CD8-positive, alpha-beta memory T cell (primary cell): ENCODE results near the gene GRM8. TPM values are rescaled to one million over a fixed set of nuclear protein-coding genes. Genes with fewer than 3 reads are reported as not detected.

Experiments used
- CTCF ChIA-PET: fragments of 350-600 bp; sonication (Branson Sonifier 250); formaldehyde crosslinking; loops from one replicate; lab custom pipeline; 2021; ENCODE audit warnings: antibody characterized with exemption; lab: Charles Lee
- POLR2A ChIA-PET: fragments of 350-600 bp; sonication (Branson Sonifier 250); formaldehyde crosslinking; loops from one replicate; lab custom pipeline; 2021; ENCODE audit warnings: antibody characterized with exemption; lab: Charles Lee
- DNase-seq, 5 donors: peaks; one replicate each; pipeline versions ENCODE4 v3.0.0 to v3.0.0-alpha.2; 2020 to 2022; ENCODE audit warnings: mixed read lengths in 1 of 5
- H3K27ac ChIP-seq: one replicate; pipeline ENCODE4 v1.7.0; 2013; ENCODE audit warnings: low read depth, mild to moderate bottlenecking, low read length, moderate library complexity
- H3K27me3 ChIP-seq: 2 replicates; pipeline ENCODE4 v1.7.0; 2013; ENCODE audit warnings: low read length, mild to moderate bottlenecking; ENCODE audit not compliant: insufficient read depth, poor library complexity, severe bottlenecking
- H3K36me3 ChIP-seq: 2 replicates; pipeline ENCODE4 v1.7.0; 2013; ENCODE audit warnings: mild to moderate bottlenecking, low read length, moderate library complexity; ENCODE audit not compliant: insufficient read depth
- H3K4me1 ChIP-seq: 2 replicates; pipeline ENCODE4 v1.7.0; 2013; ENCODE audit warnings: mild to moderate bottlenecking, low read length, moderate library complexity; ENCODE audit not compliant: insufficient read depth
- H3K4me3 ChIP-seq: 2 replicates; pipeline ENCODE4 v1.7.0; 2013; ENCODE audit warnings: mild to moderate bottlenecking, low read length
- H3K9me3 ChIP-seq: 2 replicates; pipeline ENCODE4 v1.7.0; 2013; ENCODE audit warnings: mild to moderate bottlenecking, low read length
- H3K27ac Mint-ChIP-seq, 8 donors: one replicate each; pipeline ENCODE4 v1.8.0; 2020 to 2021; ENCODE audit warnings: mixed read lengths in 8 of 8, mild to moderate bottlenecking in 6 of 8, inconsistent platforms in 3 of 8, moderate library complexity in 3 of 8
- H3K27me3 Mint-ChIP-seq, 2 donors: one replicate each; pipeline ENCODE4 v1.8.0; 2020 to 2021; ENCODE audit warnings: mixed read lengths in 2 of 2, mild to moderate bottlenecking in 1 of 2, moderate library complexity in 1 of 2
- H3K36me3 Mint-ChIP-seq, 3 donors: one replicate each; pipeline ENCODE4 v1.8.0; 2020 to 2021; ENCODE audit warnings: mixed read lengths in 3 of 3, inconsistent platforms in 1 of 3, mild to moderate bottlenecking in 1 of 3
- H3K4me1 Mint-ChIP-seq, 3 donors: one replicate each; pipeline ENCODE4 v1.8.0; 2020 to 2021; ENCODE audit warnings: mixed read lengths in 3 of 3, inconsistent platforms in 1 of 3, mild to moderate bottlenecking in 1 of 3
- H3K4me3 Mint-ChIP-seq, 7 donors: one replicate each; pipeline ENCODE4 v1.8.0; 2020 to 2021; ENCODE audit warnings: mixed read lengths in 7 of 7, mild to moderate bottlenecking in 6 of 7, moderate library complexity in 4 of 7, inconsistent platforms in 2 of 7
- H3K9me3 Mint-ChIP-seq, 5 donors: one replicate each; pipeline ENCODE4 v1.8.0; 2020 to 2022; ENCODE audit warnings: mixed read lengths in 5 of 5, mild to moderate bottlenecking in 3 of 5, moderate library complexity in 2 of 5, inconsistent platforms in 1 of 5
- polyA plus RNA-seq: library from polyadenylated mRNA; unstranded; fragments of 300-500 nt; fragmentation: Illumina TruSeq; gene quantifications from one replicate; pipeline ENCODE4 v1.2.3, GENCODE V29; 2021
- total RNA-seq, 2 experiments: library from RNA; stranded (reverse); gene quantifications; one replicate each; pipeline ENCODE4 v1.2.3, GENCODE V29; 2021

The GRM8 gene
- total RNA-seq (not detected), polyA plus RNA-seq (not detected)

GRCh38 chr7:127252778-127253280 lies at the start of gene GRM8:
TSS of gene GRM8 (minus strand) at chr7:127252941.
- Histone ChIP-seq H3K36me3 (no peaks in the 10 kb centered on the region), H3K27ac (no peak within 1 kb of the TSS), H3K9me3 (no peaks in the 10 kb centered on the region), H3K27me3 (peaks cover 43% of the 10 kb centered on the region), H3K4me3 (peak within 1 kb of the TSS; percentile 59), H3K4me1 (peaks cover 14% of the 10 kb centered on the region)
- DNase-seq, result peak in 1 of 5 donors; percentile 21
- H3K36me3 Mint-ChIP-seq, result peaks cover 0 to 2% (median 0%) of the 10 kb centered on the region in 3 donors
- ChIA-PET POLR2A (no interaction called here), CTCF (interaction anchor here (1.4 kb wide), 2 partner anchors 8 to 18 kb away, joined by 3 to 6 read pairs; no protein-coding TSS in a partner anchor)
- peaks cover 32 to 81% of the 10 kb centered on the region in 2 donors for H3K27me3 Mint-ChIP-seq
- H3K9me3 Mint-ChIP-seq, result no peaks in the 10 kb centered on the region
- H3K27ac Mint-ChIP-seq, result peak within 1 kb of the TSS in 2 of 8 donors; percentile 27 to 55
- peaks cover 14 to 29% (median 26%) of the 10 kb centered on the region in 3 donors for H3K4me1 Mint-ChIP-seq
- peak within 1 kb of the TSS; percentile 83 to 96 (median 88) for H3K4me3 Mint-ChIP-seq

- Mint-ChIP-seq H3K4me1 (no peaks in the 10 kb centered on the region), H3K9me3 (peaks cover 0 to 2% (median 0%) of the 10 kb centered on the region in 5 donors), H3K27me3 (peaks cover 8 to 33% of the 10 kb centered on the region in 2 donors), H3K27ac (no peak overlapping the region), H3K4me3 (no peak overlapping the region), H3K36me3 (no peaks in the 10 kb centered on the region)
- no peak overlapping the region for H3K27ac ChIP-seq
- ChIA-PET POLR2A (no interaction called here), CTCF (interaction anchor here (1.6 kb wide), 1 partner anchor 9 kb away, joined by 3 read pairs; no protein-coding TSS in a partner anchor)
- H3K9me3 ChIP-seq, result no peaks in the 10 kb centered on the region
- H3K4me3 ChIP-seq, result no peak overlapping the region
- H3K27me3 ChIP-seq, result no peaks in the 10 kb centered on the region
- no peaks in the 10 kb centered on the region for H3K4me1 ChIP-seq
- no peak for DNase-seq
- H3K36me3 ChIP-seq, result no peaks in the 10 kb centered on the region
Measured at GRCh38 chr7:127290801-127291361, 38.1 kb upstream of the GRM8 start.

- H3K36me3 Mint-ChIP-seq, result no peaks in the 10 kb centered on the region
- no peak overlapping the region for H3K27ac Mint-ChIP-seq
- H3K9me3 Mint-ChIP-seq, result peaks cover 0 to 2% (median 0%) of the 10 kb centered on the region in 5 donors
- Histone ChIP-seq H3K27me3 (no peaks in the 10 kb centered on the region), H3K36me3 (no peaks in the 10 kb centered on the region), H3K27ac (no peak overlapping the region), H3K9me3 (no peaks in the 10 kb centered on the region), H3K4me3 (no peak overlapping the region), H3K4me1 (no peaks in the 10 kb centered on the region)
- DNase-seq, result no peak
- ChIA-PET CTCF (no interaction called here), POLR2A (no interaction called here)
- H3K27me3 Mint-ChIP-seq, result peaks cover 7 to 34% of the 10 kb centered on the region in 2 donors
- H3K4me1 Mint-ChIP-seq, result no peaks in the 10 kb centered on the region
- H3K4me3 Mint-ChIP-seq, result no peak overlapping the region
Measured at GRCh38 chr7:127290116-127290655, 37.4 kb upstream of the GRM8 start.

- H3K27ac Mint-ChIP-seq, result no peak overlapping the region
- no peak for DNase-seq
- no peaks in the 10 kb centered on the region for H3K36me3 Mint-ChIP-seq
- POLR2A ChIA-PET, result no interaction called here
- peaks cover 9 to 19% of the 10 kb centered on the region in 2 donors for H3K27me3 Mint-ChIP-seq
- Histone ChIP-seq H3K4me1 (no peaks in the 10 kb centered on the region), H3K9me3 (no peaks in the 10 kb centered on the region), H3K27ac (no peak overlapping the region), H3K27me3 (no peaks in the 10 kb centered on the region), H3K36me3 (no peaks in the 10 kb centered on the region), H3K4me3 (no peak overlapping the region)
- CTCF ChIA-PET, result no interaction called here
- H3K9me3 Mint-ChIP-seq, result peaks cover 0 to 2% (median 0%) of the 10 kb centered on the region in 5 donors
- H3K4me3 Mint-ChIP-seq, result no peak overlapping the region
- no peaks in the 10 kb centered on the region for H3K4me1 Mint-ChIP-seq
Measured at GRCh38 chr7:127287133-127287532, 34.4 kb upstream of the GRM8 start.

- no peak overlapping the region for H3K27ac ChIP-seq
- POLR2A ChIA-PET, result no interaction called here
Measured at GRCh38 chr7:127270093-127270492, 17.4 kb upstream of the GRM8 start.

GRCh38 chr7:127266047-127266446 lies 13.3 kb upstream of the GRM8 start:
- Histone ChIP-seq H3K36me3 (no peaks in the 10 kb centered on the region), H3K9me3 (no peaks in the 10 kb centered on the region), H3K4me3 (no peak overlapping the region), H3K27me3 (no peaks in the 10 kb centered on the region), H3K27ac (no peak overlapping the region), H3K4me1 (no peaks in the 10 kb centered on the region)
- CTCF ChIA-PET, result no interaction called here
- H3K4me3 Mint-ChIP-seq, result no peak overlapping the region
- no peak overlapping the region for H3K27ac Mint-ChIP-seq
- peaks cover 19 to 60% of the 10 kb centered on the region in 2 donors for H3K27me3 Mint-ChIP-seq
- peaks cover 0 to 2% (median 0%) of the 10 kb centered on the region in 5 donors for H3K9me3 Mint-ChIP-seq
- no peaks in the 10 kb centered on the region for H3K4me1 Mint-ChIP-seq
- no peak for DNase-seq
- POLR2A ChIA-PET, result no interaction called here
- no peaks in the 10 kb centered on the region for H3K36me3 Mint-ChIP-seq

More at GRCh38 chr7:127270093-127270492, 17.4 kb upstream of the GRM8 start:
- CTCF ChIA-PET, result no interaction called here
- no peaks in the 10 kb centered on the region for H3K27me3 ChIP-seq
- Mint-ChIP-seq H3K27me3 (peaks cover 23 to 47% of the 10 kb centered on the region in 2 donors), H3K27ac (no peak overlapping the region), H3K9me3 (peaks cover 0 to 2% (median 0%) of the 10 kb centered on the region in 5 donors), H3K4me1 (no peaks in the 10 kb centered on the region), H3K36me3 (peaks cover 0 to under 1% (median 0%) of the 10 kb centered on the region in 3 donors), H3K4me3 (no peak overlapping the region)
- no peaks in the 10 kb centered on the region for H3K9me3 ChIP-seq
- DNase-seq, result no peak
- no peaks in the 10 kb centered on the region for H3K4me1 ChIP-seq
- H3K4me3 ChIP-seq, result no peak overlapping the region
- H3K36me3 ChIP-seq, result no peaks in the 10 kb centered on the region

- CTCF ChIA-PET, result interaction anchor here (1.0 kb wide), 1 partner anchor 11 kb away, joined by 3 read pairs; no protein-coding TSS in a partner anchor
- Histone ChIP-seq H3K27ac (no peak overlapping the region), H3K9me3 (no peaks in the 10 kb centered on the region), H3K4me3 (no peak overlapping the region), H3K27me3 (no peaks in the 10 kb centered on the region), H3K36me3 (no peaks in the 10 kb centered on the region), H3K4me1 (no peaks in the 10 kb centered on the region)
- POLR2A ChIA-PET, result no interaction called here
- peaks cover 13 to 52% of the 10 kb centered on the region in 2 donors for H3K27me3 Mint-ChIP-seq
- H3K9me3 Mint-ChIP-seq, result peaks cover 0 to 2% (median 0%) of the 10 kb centered on the region in 5 donors
- H3K4me3 Mint-ChIP-seq, result no peak overlapping the region
- no peak for DNase-seq
- no peaks in the 10 kb centered on the region for H3K36me3 Mint-ChIP-seq
- H3K27ac Mint-ChIP-seq, result no peak overlapping the region
- H3K4me1 Mint-ChIP-seq, result peaks cover 0 to 4% (median 1%) of the 10 kb centered on the region in 3 donors
Measured at GRCh38 chr7:127264219-127264618, 11.5 kb upstream of the GRM8 start.

- Mint-ChIP-seq H3K36me3 (peaks cover 0 to 2% (median 0%) of the 10 kb centered on the region in 3 donors), H3K27me3 (peaks cover 15 to 72% of the 10 kb centered on the region in 2 donors), H3K4me1 (peaks cover 7 to 20% (median 12%) of the 10 kb centered on the region in 3 donors), H3K27ac (no peak overlapping the region), H3K9me3 (peaks cover 0 to 2% (median 0%) of the 10 kb centered on the region in 5 donors), H3K4me3 (no peak overlapping the region)
- ChIA-PET POLR2A (no interaction called here), CTCF (no interaction called here)
- Histone ChIP-seq H3K36me3 (no peaks in the 10 kb centered on the region), H3K27ac (no peak overlapping the region), H3K4me3 (no peak overlapping the region), H3K27me3 (peaks cover 6% of the 10 kb centered on the region), H3K4me1 (no peaks in the 10 kb centered on the region), H3K9me3 (no peaks in the 10 kb centered on the region)
- DNase-seq, result no peak
Measured at GRCh38 chr7:127258111-127258510, 5.4 kb upstream of the GRM8 start.
